ENCODE results near the gene ZNF592. TPM values are rescaled to one million over a fixed set of nuclear protein-coding genes. Genes with fewer than 3 reads are reported as not detected.
"Not testable (repeated sequence)": the region's sequence is repeated elsewhere in the genome, so short reads cannot be mapped to it uniquely, and the experiment has no call there.

Gene ZNF592
- total and polyA plus RNA-seq, 2 donors: 10.2 to 12.7 TPM

GRCh38 chr15:84839714-84840113 lies 91.3 kb downstream of the ZNF592 start:
- Histone ChIP-seq H3K4me1 (ENCODE audit: insufficient read depth) (no peaks in the 10 kb centered on the region), H3K27ac (ENCODE audit: low read depth) (no peak overlapping the region)
- WGBS: 97% methylated on average over 23 of the region's 23 CpGs

GRCh38 chr15:84840255-84840654 lies 91.9 kb downstream of the ZNF592 start:
- DNase-seq (ENCODE audit: extremely low spot score): no peak
- no peak overlapping the region for H3K27ac ChIP-seq (ENCODE audit: low read depth)
- H3K4me1 ChIP-seq (ENCODE audit: insufficient read depth): no peaks in the 10 kb centered on the region
- H3K36me3 ChIP-seq (ENCODE audit: insufficient read depth): no peaks in the 10 kb centered on the region
- no peak overlapping the region for H3K4me3 ChIP-seq (ENCODE audit: low read depth, low read length)
- 90% methylated on average over 10 of the region's 10 CpGs for WGBS

More at GRCh38 chr15:84839714-84840113, 91.3 kb downstream of the ZNF592 start:
- no peaks in the 10 kb centered on the region for H3K36me3 ChIP-seq (ENCODE audit: insufficient read depth)
- H3K4me3 ChIP-seq (ENCODE audit: low read depth, low read length): no peak overlapping the region
- no peak for DNase-seq (ENCODE audit: extremely low spot score)

DNA sequence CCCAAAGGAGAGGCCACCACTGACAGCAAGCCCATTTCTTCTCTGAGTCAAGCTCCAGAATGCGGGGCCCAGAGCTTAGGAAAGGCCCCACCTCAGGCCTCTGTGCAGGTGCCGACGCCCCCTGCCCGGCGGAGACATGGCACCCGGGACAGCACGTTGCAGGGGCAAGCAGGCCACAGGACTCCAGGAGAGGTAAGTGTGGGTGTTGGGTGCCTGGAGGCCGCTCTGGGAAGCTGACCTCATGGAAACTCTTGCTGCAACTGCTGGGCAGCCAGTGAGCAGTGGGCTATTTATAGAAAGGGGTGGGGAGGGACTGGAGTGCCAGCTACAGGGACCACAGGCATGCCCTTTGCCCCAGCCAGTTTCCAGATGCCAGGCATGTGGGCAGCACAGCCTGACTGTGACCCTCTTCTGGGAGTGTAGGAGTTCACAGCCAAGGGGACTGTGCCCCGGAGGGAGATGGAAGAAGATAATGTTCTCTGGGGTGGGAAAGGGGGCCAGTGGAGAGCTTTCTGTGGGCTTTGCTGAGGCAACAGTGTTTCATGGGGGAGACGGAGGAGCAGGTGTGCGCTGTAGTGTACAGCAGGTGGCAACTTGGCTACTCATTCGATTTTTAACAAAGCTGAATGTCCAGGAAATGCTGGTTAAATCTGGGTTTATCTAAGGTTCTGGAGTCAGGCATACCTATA lies 92.5 kb downstream of the ZNF592 start:
- H3K27ac ChIP-seq (ENCODE audit: low read depth): no peak overlapping the region
- 73% methylated on average over 12 of the region's 12 CpGs for WGBS
- H3K4me1 ChIP-seq (ENCODE audit: insufficient read depth): no peaks in the 10 kb centered on the region

GRCh38 chr15:84842781-84843180 lies 94.4 kb downstream of the ZNF592 start:
- Histone ChIP-seq H3K4me3 (ENCODE audit: low read depth, low read length) (no peak overlapping the region), H3K36me3 (ENCODE audit: insufficient read depth) (no peaks in the 10 kb centered on the region), H3K4me1 (ENCODE audit: insufficient read depth) (no peaks in the 10 kb centered on the region), H3K27ac (ENCODE audit: low read depth) (no peak overlapping the region)
- 87% methylated on average over 1 of the region's 1 CpG for WGBS
- DNase-seq (ENCODE audit: extremely low spot score): no peak

More for the DNA sequence above, 92.5 kb downstream of the ZNF592 start:
- DNase-seq (ENCODE audit: extremely low spot score): no peak
- Histone ChIP-seq H3K4me3 (ENCODE audit: low read depth, low read length) (no peak overlapping the region), H3K36me3 (ENCODE audit: insufficient read depth) (no peaks in the 10 kb centered on the region)

DNA sequence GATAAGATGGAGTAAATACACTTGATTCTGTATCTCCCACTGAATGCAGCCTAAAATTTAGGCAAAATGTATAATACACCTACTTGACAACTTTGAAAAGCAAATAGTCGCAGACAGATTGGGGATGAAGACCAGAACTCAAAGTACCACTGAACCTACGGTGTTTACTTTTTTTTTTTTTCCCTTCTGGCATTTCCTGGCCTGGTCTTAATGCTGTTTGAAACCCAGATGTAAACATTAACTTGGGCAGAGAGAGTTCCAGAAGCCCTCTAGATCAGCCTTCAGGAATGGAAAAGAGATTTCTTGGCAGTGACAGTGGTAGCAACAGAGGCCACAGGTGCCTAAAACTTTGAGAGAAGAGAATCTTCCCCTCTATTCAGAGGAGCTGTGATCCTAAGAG lies 96.6 kb downstream of the ZNF592 start:
- H3K27ac ChIP-seq (ENCODE audit: low read depth): no peak overlapping the region
- no peaks in the 10 kb centered on the region for H3K4me1 ChIP-seq (ENCODE audit: insufficient read depth)
- WGBS: 53% methylated on average over 2 of the region's 2 CpGs
- H3K36me3 ChIP-seq (ENCODE audit: insufficient read depth): no peaks in the 10 kb centered on the region
- no peak for DNase-seq (ENCODE audit: extremely low spot score)
- no peak overlapping the region for H3K4me3 ChIP-seq (ENCODE audit: low read depth, low read length)

DNA sequence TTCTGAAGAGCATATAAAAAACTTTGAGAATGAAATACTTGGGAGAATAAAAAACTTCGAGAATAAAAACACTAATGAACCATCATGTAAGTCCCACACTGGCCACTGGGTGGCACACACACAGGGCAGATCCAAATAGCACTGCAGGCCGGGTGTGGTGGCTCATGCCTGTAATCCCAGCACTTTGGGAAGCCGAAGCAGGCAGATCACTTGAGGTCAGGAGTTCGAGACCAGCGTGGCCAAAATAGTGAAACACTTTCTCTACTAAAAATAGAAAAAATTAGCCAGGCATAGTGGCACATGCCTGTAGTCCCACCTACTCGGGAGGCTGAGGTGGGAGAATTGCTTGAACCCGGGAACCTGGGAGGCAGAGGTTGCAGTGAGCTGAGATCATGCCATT lies 97.2 kb downstream of the ZNF592 start:
- 76% methylated on average over 7 of the region's 7 CpGs for WGBS
- DNase-seq (ENCODE audit: extremely low spot score); H3K4me1 ChIP-seq (ENCODE audit: insufficient read depth); H3K4me3 ChIP-seq (ENCODE audit: low read depth, low read length); H3K36me3 ChIP-seq (ENCODE audit: insufficient read depth); H3K27ac ChIP-seq (ENCODE audit: low read depth): not testable (repeated sequence)

- Histone ChIP-seq H3K36me3 (ENCODE audit: insufficient read depth) (no peaks in the 10 kb centered on the region), H3K4me1 (ENCODE audit: insufficient read depth) (no peaks in the 10 kb centered on the region), H3K4me3 (ENCODE audit: low read depth, low read length) (no peak overlapping the region), H3K27ac (ENCODE audit: low read depth) (no peak overlapping the region)
- 96% methylated on average over 1 of the region's 1 CpG for WGBS
- no peak for DNase-seq (ENCODE audit: extremely low spot score)
These were observed 97.9 kb downstream of the ZNF592 start for GRCh38 chr15:84846269-84846668.

GRCh38 chr15:84847382-84847781 lies 99.0 kb downstream of the ZNF592 start:
- Histone ChIP-seq H3K27ac (ENCODE audit: low read depth) (no peak overlapping the region), H3K36me3 (ENCODE audit: insufficient read depth) (no peaks in the 10 kb centered on the region), H3K4me3 (ENCODE audit: low read depth, low read length) (no peak overlapping the region), H3K4me1 (ENCODE audit: insufficient read depth) (no peaks in the 10 kb centered on the region)
- DNase-seq (ENCODE audit: extremely low spot score): no peak

GRCh38 chr15:84852212-84852611 lies 103.8 kb downstream of the ZNF592 start:
- no peak for DNase-seq (ENCODE audit: extremely low spot score)
- no peak overlapping the region for H3K27ac ChIP-seq (ENCODE audit: low read depth)
- H3K36me3 ChIP-seq (ENCODE audit: insufficient read depth): no peaks in the 10 kb centered on the region
- H3K4me3 ChIP-seq (ENCODE audit: low read depth, low read length): no peak overlapping the region
- no peaks in the 10 kb centered on the region for H3K4me1 ChIP-seq (ENCODE audit: insufficient read depth)
- 61% methylated on average over 5 of the region's 5 CpGs for whole genome bisulfite sequencing

- Histone ChIP-seq H3K4me1 (ENCODE audit: insufficient read depth) (no peaks in the 10 kb centered on the region), H3K27ac (ENCODE audit: low read depth) (no peak overlapping the region), H3K36me3 (ENCODE audit: insufficient read depth) (no peaks in the 10 kb centered on the region), H3K4me3 (ENCODE audit: low read depth, low read length) (no peak overlapping the region)
- DNase-seq (ENCODE audit: extremely low spot score): no peak
- 60% methylated on average over 9 of the region's 9 CpGs for WGBS
These were observed 106.7 kb downstream of the ZNF592 start for GRCh38 chr15:84855136-84855535.

GRCh38 chr15:84855765-84856164 lies 107.4 kb downstream of the ZNF592 start:
- Histone ChIP-seq H3K4me3 (ENCODE audit: low read depth, low read length) (no peak overlapping the region), H3K4me1 (ENCODE audit: insufficient read depth) (no peaks in the 10 kb centered on the region), H3K27ac (ENCODE audit: low read depth) (no peak overlapping the region), H3K36me3 (ENCODE audit: insufficient read depth) (no peaks in the 10 kb centered on the region)
- no peak for DNase-seq (ENCODE audit: extremely low spot score)

Small RNAs within 50 kb of the gene (small RNA-seq; reads per million reads assigned to genes)
- gene RF00402: not detected

Other genes with a start within 250 kb of the ZNF592 start
- 11.7 TPM for gene ZSCAN2, start 147.6 kb upstream of the ZNF592 start, total RNA-seq
- 6.6 TPM for gene ZSCAN2, start 147.6 kb upstream of the ZNF592 start, polyA plus RNA-seq
- 39.1 TPM for gene WDR73, start 94.3 kb upstream of the ZNF592 start, total RNA-seq
- gene WDR73, start 94.3 kb upstream of the ZNF592 start, polyA plus RNA-seq: 18.5 TPM
- gene NMB, start 90.4 kb upstream of the ZNF592 start, total RNA-seq: 1.6 TPM
- gene NMB, start 90.4 kb upstream of the ZNF592 start, polyA plus RNA-seq: 11.3 TPM
- gene SEC11A, start 32.5 kb upstream of the ZNF592 start, total RNA-seq: 152 TPM
- 164 TPM for gene SEC11A, start 32.5 kb upstream of the ZNF592 start, polyA plus RNA-seq
- 7.2 TPM for gene ALPK3, start 68.8 kb downstream of the ZNF592 start, total RNA-seq
- 4.3 TPM for gene ALPK3, start 68.8 kb downstream of the ZNF592 start, polyA plus RNA-seq
- gene SLC28A1, start 136.1 kb downstream of the ZNF592 start, total RNA-seq: 0.11 TPM
- gene SLC28A1, start 136.1 kb downstream of the ZNF592 start, polyA plus RNA-seq: 0.04 TPM
- gene PDE8A, start 233.3 kb downstream of the ZNF592 start, total RNA-seq: 82.3 TPM
- gene PDE8A, start 233.3 kb downstream of the ZNF592 start, polyA plus RNA-seq: 17.6 TPM